Measurements from ENCODE around the gene TSFM. TPM values are rescaled to one million over a fixed set of nuclear protein-coding genes. Genes with fewer than 3 reads are reported as not detected.

Gene TSFM
- total RNA-seq, 2 donors from 2014 or later = 35.9 to 50.2 TPM

GRCh38 chr12:57743769-57744168, 38.8 kb upstream of the TSFM start:
- peaks cover 0 to 27% of the 10 kb centered on the region in 2 donors for H3K36me3 Mint-ChIP-seq

GRCh38 chr12:57744194-57744776, 38.3 kb upstream of the TSFM start:
- DNase-seq (ENCODE audit: low spot score in 2 of 2) (peak in 1 of 2 donors; percentile 77), ATAC-seq (peak; percentile 37 to 63)
- Mint-ChIP-seq H3K36me3 (peaks cover 5 to 29% of the 10 kb centered on the region in 2 donors), H3K9me3 (no peaks in the 10 kb centered on the region), H3K27ac (peak overlapping the region; percentile 91 to 96)

More at GRCh38 chr12:57743769-57744168, 38.8 kb upstream of the TSFM start:
- H3K9me3 Mint-ChIP-seq = no peaks in the 10 kb centered on the region
- H3K27ac Mint-ChIP-seq = peak overlapping the region; percentile 91 to 96
- ATAC-seq = no peak
- no peak for DNase-seq (ENCODE audit: low spot score in 2 of 2)

GRCh38 chr12:57744777-57745484, 37.7 kb upstream of the TSFM start, which contains the start of gene TSPAN31:
TSS of gene TSPAN31 (plus strand) at chr12:57745039. CDS start at chr12:57745155, 116 bp downstream.
- DNase-seq (ENCODE audit: low spot score in 2 of 2) (peak; percentile 87 to 89), ATAC-seq (peak; percentile 80 to 89)
- peaks cover 5 to 28% of the 10 kb centered on the region in 2 donors for H3K36me3 Mint-ChIP-seq
- H3K27ac Mint-ChIP-seq = peak within 1 kb of the TSS; percentile 91 to 96
- H3K9me3 Mint-ChIP-seq = no peaks in the 10 kb centered on the region

GRCh38 chr12:57745485-57745881, 37.1 kb upstream of the TSFM start:
- no peaks in the 10 kb centered on the region for H3K9me3 Mint-ChIP-seq

GRCh38 chr12:57746025-57746424, 36.6 kb upstream of the TSFM start:
- no peaks in the 10 kb centered on the region for H3K9me3 Mint-ChIP-seq
- H3K36me3 Mint-ChIP-seq = peaks cover 13 to 38% of the 10 kb centered on the region in 2 donors
- H3K27ac Mint-ChIP-seq = peak overlapping the region; percentile 91 to 96
- no peak for ATAC-seq
- DNase-seq (ENCODE audit: low spot score in 2 of 2) = no peak

More at GRCh38 chr12:57745485-57745881, 37.1 kb upstream of the TSFM start:
- H3K36me3 Mint-ChIP-seq = peaks cover 7 to 33% of the 10 kb centered on the region in 2 donors
- DNase-seq (ENCODE audit: low spot score in 2 of 2) (no peak), ATAC-seq (no peak)
- H3K27ac Mint-ChIP-seq = peak overlapping the region; percentile 91 to 96

- no peak for DNase-seq (ENCODE audit: low spot score in 2 of 2)
- Mint-ChIP-seq H3K9me3 (no peaks in the 10 kb centered on the region), H3K27ac (peak overlapping the region in 1 of 2 donors; percentile 20), H3K36me3 (peaks cover 24 to 50% of the 10 kb centered on the region in 2 donors)
- ATAC-seq = no peak
Measured at GRCh38 chr12:57749061-57749460, 33.5 kb upstream of the TSFM start.

- DNase-seq (ENCODE audit: low spot score in 2 of 2) (no peak), ATAC-seq (no peak)
- peak overlapping the region; percentile 97 to 99 for H3K27ac Mint-ChIP-seq
- H3K9me3 Mint-ChIP-seq = no peaks in the 10 kb centered on the region
- H3K36me3 Mint-ChIP-seq = peaks cover 24 to 39% of the 10 kb centered on the region in 2 donors
Measured at GRCh38 chr12:57750561-57751431, 31.8 kb upstream of the TSFM start.

GRCh38 chr12:57751432-57751787, 31.2 kb upstream of the TSFM start:
- ATAC-seq = no peak
- H3K36me3 Mint-ChIP-seq = peaks cover 29 to 40% of the 10 kb centered on the region in 2 donors

GRCh38 chr12:57751788-57752667, 30.6 kb upstream of the TSFM start, which contains the start of gene CDK4:
TSS of gene CDK4 (minus strand) at chr12:57752310. CDS start at chr12:57751717, 593 bp downstream.
- Mint-ChIP-seq H3K36me3 (peaks cover 35 to 43% of the 10 kb centered on the region in 2 donors), H3K27ac (peak within 1 kb of the TSS; percentile 97 to 99), H3K9me3 (no peaks in the 10 kb centered on the region)
- peak; percentile 79 to 82 for ATAC-seq
- peak; percentile 98 to 99 for DNase-seq (ENCODE audit: low spot score in 2 of 2)

More at GRCh38 chr12:57751432-57751787, 31.2 kb upstream of the TSFM start:
- Mint-ChIP-seq H3K9me3 (no peaks in the 10 kb centered on the region), H3K27ac (peak overlapping the region; percentile 97 to 99)
- no peak for DNase-seq (ENCODE audit: low spot score in 2 of 2)

- peak overlapping the region; percentile 97 to 99 for H3K27ac Mint-ChIP-seq
- no peaks in the 10 kb centered on the region for H3K9me3 Mint-ChIP-seq
- DNase-seq (ENCODE audit: low spot score in 2 of 2) (no peak), ATAC-seq (no peak)
- H3K36me3 Mint-ChIP-seq = peaks cover 36 to 43% of the 10 kb centered on the region in 2 donors
Measured at GRCh38 chr12:57752668-57753000, 30.0 kb upstream of the TSFM start.

GRCh38 chr12:57753756-57754337, 28.7 kb upstream of the TSFM start:
- DNase-seq (ENCODE audit: low spot score in 2 of 2) (no peak), ATAC-seq (no peak)
- Mint-ChIP-seq H3K27ac (peak overlapping the region in 1 of 2 donors; percentile 97), H3K36me3 (peaks cover 36 to 37% of the 10 kb centered on the region in 2 donors), H3K9me3 (no peaks in the 10 kb centered on the region)

GRCh38 chr12:57754411-57755193, 28.0 kb upstream of the TSFM start, which contains the start of gene MARCHF9:
TSS of gene MARCHF9 (plus strand) at chr12:57755103. CDS start at chr12:57755529, 426 bp downstream.
- no peaks in the 10 kb centered on the region for H3K9me3 Mint-ChIP-seq
- DNase-seq (ENCODE audit: low spot score in 2 of 2) = peak; percentile 74 to 87
- peak; percentile 30 to 67 for ATAC-seq
- peak within 1 kb of the TSS in 1 of 2 donors; percentile 79 for H3K27ac Mint-ChIP-seq
- peaks cover 31 to 34% of the 10 kb centered on the region in 2 donors for H3K36me3 Mint-ChIP-seq

GRCh38 chr12:57755194-57755453, 27.5 kb upstream of the TSFM start:
- peaks cover 31 to 34% of the 10 kb centered on the region in 2 donors for H3K36me3 Mint-ChIP-seq

GRCh38 chr12:57755454-57756372, 26.9 kb upstream of the TSFM start:
- DNase-seq (ENCODE audit: low spot score in 2 of 2) = peak in 1 of 2 donors; percentile 46
- peak overlapping the region; percentile 11 to 52 for H3K27ac Mint-ChIP-seq
- ATAC-seq = no peak
- H3K9me3 Mint-ChIP-seq = no peaks in the 10 kb centered on the region
- H3K36me3 Mint-ChIP-seq = peaks cover 26 to 29% of the 10 kb centered on the region in 2 donors

More at GRCh38 chr12:57755194-57755453, 27.5 kb upstream of the TSFM start:
- Mint-ChIP-seq H3K27ac (no peak overlapping the region), H3K9me3 (no peaks in the 10 kb centered on the region)
- ATAC-seq (no peak), DNase-seq (ENCODE audit: low spot score in 2 of 2) (no peak)
